Mesothelial cell of epicardium (in vitro differentiated cells): ENCODE results near the gene FAM83D. TPM values are rescaled to one million over a fixed set of nuclear protein-coding genes. Genes with fewer than 3 reads are reported as not detected.

ENCODE experiments used
- DNase-seq, 2 experiments: peaks; one replicate each; pipeline ENCODE4 v3.0.0; 2021; ENCODE audit warnings: low spot score in 2 of 2; ENCODE audit not compliant: unreplicated experiment in 2 of 2
- H3K27ac Mint-ChIP-seq: 2 replicates; pipeline ENCODE4 v1.8.0; 2021; ENCODE audit warnings: mixed read lengths
- H3K27me3 Mint-ChIP-seq: 2 replicates; pipeline ENCODE4 v1.8.0; 2021; ENCODE audit warnings: low read depth, mixed read lengths
- H3K36me3 Mint-ChIP-seq: 2 replicates; pipeline ENCODE4 v1.8.0; 2021; ENCODE audit warnings: mixed read lengths
- H3K4me1 Mint-ChIP-seq: 2 replicates; pipeline ENCODE4 v1.8.0; 2021; ENCODE audit warnings: mixed read lengths
- H3K4me3 Mint-ChIP-seq: 2 replicates; pipeline ENCODE4 v1.8.0; 2021; ENCODE audit warnings: mild to moderate bottlenecking, moderate library complexity, mixed read lengths
- H3K9me3 Mint-ChIP-seq: 2 replicates; pipeline ENCODE4 v1.8.0; 2021; ENCODE audit warnings: mixed read lengths
- total RNA-seq: library from RNA; stranded (reverse); gene quantifications from 3 replicates; pipeline ENCODE4 v1.2.1, GENCODE V29; 2021
- TF ChIP-seq, protein P1 (sequence below): fragments of 200-600 bp; sonication (generic); IDR thresholded peaks from one replicate; pipeline ENCODE4 v1.5.0; 2021; ENCODE audit warnings: antibody characterized with exemption; ENCODE audit not compliant: unreplicated experiment

The FAM83D gene
- total RNA-seq, 1 donor from 2014 or later: 11.5 TPM

DNA sequence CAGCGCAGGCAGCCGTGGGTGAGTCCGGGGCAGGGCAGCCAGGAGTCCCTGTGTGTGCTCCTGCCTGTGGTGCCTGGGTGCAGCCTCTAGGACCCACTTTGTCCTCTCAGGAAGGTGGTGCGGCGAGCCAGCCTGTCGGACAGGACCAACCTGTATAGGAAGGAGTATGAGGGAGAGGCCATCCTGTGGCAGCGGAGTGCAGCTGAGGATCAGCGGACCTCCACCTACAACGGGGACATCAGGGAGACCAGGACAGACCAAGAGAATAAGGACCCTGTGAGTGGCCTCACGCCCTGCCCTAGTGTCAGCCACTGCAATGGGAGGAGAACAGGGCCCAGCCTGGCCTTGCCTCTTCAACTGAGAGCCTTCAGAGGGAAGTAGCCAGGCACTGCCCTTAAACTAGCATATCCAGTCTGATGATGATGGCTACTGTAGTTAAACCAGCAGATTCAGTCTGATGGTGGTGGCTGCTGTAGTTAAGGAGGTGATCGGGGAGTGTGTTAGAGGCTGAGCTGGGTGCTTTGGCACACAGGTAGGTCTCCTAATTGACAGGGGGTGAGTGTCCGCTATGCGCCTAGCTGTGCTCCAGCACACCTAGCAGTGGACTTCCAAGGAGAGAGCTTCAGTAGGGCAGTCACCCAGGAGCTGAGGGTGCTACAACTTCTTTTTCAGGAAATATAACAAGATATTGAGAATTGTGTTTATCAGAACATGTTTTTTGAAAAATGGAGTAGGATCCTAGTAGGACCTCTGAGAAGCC is 18.1 kb upstream of the FAM83D start:
- TF ChIP-seq, protein P1, sequence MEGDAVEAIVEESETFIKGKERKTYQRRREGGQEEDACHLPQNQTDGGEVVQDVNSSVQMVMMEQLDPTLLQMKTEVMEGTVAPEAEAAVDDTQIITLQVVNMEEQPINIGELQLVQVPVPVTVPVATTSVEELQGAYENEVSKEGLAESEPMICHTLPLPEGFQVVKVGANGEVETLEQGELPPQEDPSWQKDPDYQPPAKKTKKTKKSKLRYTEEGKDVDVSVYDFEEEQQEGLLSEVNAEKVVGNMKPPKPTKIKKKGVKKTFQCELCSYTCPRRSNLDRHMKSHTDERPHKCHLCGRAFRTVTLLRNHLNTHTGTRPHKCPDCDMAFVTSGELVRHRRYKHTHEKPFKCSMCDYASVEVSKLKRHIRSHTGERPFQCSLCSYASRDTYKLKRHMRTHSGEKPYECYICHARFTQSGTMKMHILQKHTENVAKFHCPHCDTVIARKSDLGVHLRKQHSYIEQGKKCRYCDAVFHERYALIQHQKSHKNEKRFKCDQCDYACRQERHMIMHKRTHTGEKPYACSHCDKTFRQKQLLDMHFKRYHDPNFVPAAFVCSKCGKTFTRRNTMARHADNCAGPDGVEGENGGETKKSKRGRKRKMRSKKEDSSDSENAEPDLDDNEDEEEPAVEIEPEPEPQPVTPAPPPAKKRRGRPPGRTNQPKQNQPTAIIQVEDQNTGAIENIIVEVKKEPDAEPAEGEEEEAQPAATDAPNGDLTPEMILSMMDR: no peak
- Mint-ChIP-seq H3K27me3 (peaks cover 24% of the 10 kb centered on the region), H3K9me3 (peaks cover 4% of the 10 kb centered on the region), H3K4me3 (no peak overlapping the region), H3K4me1 (no peaks in the 10 kb centered on the region), H3K36me3 (no peaks in the 10 kb centered on the region), H3K27ac (no peak overlapping the region)
- DNase-seq: no peak

DNA sequence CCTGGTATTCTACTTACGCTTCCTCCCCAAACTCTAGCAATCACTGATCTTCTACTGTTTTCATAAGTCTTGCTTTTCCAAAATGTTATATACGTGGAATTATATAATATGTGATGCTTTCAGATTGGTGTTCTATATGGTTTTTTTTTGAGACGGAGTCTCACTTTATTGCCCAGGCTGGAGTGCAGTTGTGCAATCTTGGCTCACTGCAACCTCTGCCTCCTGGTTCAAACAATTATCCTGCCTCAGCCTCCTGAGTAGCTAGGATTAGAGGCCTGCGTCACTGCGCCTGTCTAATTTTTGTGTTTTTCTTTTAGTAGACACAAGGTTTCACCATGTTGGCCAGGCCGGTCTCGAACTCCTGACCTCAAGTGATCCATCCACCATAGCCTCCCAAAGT is 10.9 kb upstream of the FAM83D start:
- no peaks in the 10 kb centered on the region for H3K9me3 Mint-ChIP-seq
- no peaks in the 10 kb centered on the region for H3K4me1 Mint-ChIP-seq
- no peak overlapping the region for H3K4me3 Mint-ChIP-seq
- no peak overlapping the region for H3K27ac Mint-ChIP-seq
- TF ChIP-seq, protein P1: no peak
- DNase-seq: no peak
- peaks cover 28% of the 10 kb centered on the region for H3K27me3 Mint-ChIP-seq
- H3K36me3 Mint-ChIP-seq: no peaks in the 10 kb centered on the region

DNA sequence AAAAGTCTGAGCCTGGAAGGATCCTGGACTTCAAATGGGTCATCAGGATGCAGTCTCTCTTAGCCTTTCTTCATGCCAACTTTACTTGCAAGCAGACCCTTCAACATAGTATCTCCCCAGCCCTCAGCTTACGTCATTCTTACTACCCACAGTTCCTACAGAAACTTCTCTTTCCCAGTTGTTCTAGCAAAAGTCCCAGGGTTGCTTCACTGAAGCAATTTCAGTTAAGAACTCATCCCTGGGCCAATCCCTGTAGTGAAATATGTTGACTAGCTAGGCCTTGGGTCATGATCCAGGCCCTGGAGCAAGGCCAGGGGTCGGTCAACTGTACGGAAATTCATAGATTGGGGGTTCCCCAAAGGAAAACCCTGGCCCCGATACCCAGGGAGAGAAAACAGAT is 8.6 kb upstream of the FAM83D start:
- TF ChIP-seq, protein P1: no peak
- peaks cover 45% of the 10 kb centered on the region for H3K27me3 Mint-ChIP-seq
- no peaks in the 10 kb centered on the region for H3K4me1 Mint-ChIP-seq
- no peak overlapping the region for H3K27ac Mint-ChIP-seq
- H3K36me3 Mint-ChIP-seq: no peaks in the 10 kb centered on the region
- no peaks in the 10 kb centered on the region for H3K9me3 Mint-ChIP-seq
- DNase-seq: no peak
- no peak overlapping the region for H3K4me3 Mint-ChIP-seq

DNA sequence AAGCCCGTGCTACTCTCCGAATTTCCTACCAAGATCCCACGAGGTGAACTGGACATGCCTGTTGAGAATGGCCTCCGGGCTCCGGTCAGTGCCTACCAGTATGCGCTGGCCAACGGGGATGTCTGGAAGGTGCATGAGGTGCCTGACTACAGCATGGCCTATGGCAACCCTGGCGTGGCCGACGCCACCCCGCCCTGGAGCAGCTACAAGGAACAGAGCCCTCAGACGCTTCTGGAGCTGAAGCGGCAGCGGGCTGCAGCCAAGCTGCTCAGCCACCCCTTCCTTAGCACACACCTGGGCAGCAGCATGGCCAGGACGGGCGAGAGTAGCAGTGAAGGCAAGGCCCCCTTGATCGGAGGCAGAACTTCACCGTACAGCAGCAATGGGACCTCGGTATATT is 8.0 kb upstream of the FAM83D start:
- Mint-ChIP-seq H3K27ac (no peak overlapping the region), H3K36me3 (no peaks in the 10 kb centered on the region), H3K4me3 (no peak overlapping the region), H3K9me3 (no peaks in the 10 kb centered on the region), H3K27me3 (peaks cover 45% of the 10 kb centered on the region), H3K4me1 (no peaks in the 10 kb centered on the region)
- TF ChIP-seq, protein P1: no peak
- DNase-seq: no peak

DNA sequence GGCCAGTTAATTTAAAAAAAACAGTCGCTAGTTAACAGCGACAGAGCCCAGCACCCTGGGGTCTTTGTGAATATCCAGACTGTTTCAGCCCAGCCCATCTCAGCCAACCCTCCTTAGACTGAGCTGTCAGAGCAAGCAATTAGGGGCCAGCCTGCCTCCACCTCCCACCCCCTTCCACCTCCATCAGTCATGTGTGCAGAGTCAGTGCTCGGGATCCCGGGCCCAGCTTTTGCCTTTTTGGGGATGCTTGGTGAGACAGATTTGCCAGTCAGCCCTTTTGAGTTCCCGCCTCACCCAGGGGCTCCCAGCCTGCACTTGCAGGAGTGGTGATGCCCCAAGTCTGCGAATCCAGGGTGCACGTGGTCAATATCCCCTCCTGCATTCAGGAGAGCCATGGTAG is 6.5 kb upstream of the FAM83D start:
- DNase-seq: no peak
- Mint-ChIP-seq H3K4me1 (no peaks in the 10 kb centered on the region), H3K9me3 (no peaks in the 10 kb centered on the region), H3K36me3 (no peaks in the 10 kb centered on the region), H3K4me3 (no peak overlapping the region), H3K27me3 (peaks cover 41% of the 10 kb centered on the region), H3K27ac (no peak overlapping the region)
- TF ChIP-seq, protein P1: no peak
